Measurements from ENCODE around the gene CATSPER1. TPM values are rescaled to one million over a fixed set of nuclear protein-coding genes. Genes with fewer than 3 reads are reported as not detected.
A peak's percentile ranks its signal among the peaks of the same experiment; 100 is the strongest.

CATSPER1 gene
- 10 to 100 TPM; 17.2 to 41.1 (median 20.8) TPM for polyA plus RNA-seq

DNA sequence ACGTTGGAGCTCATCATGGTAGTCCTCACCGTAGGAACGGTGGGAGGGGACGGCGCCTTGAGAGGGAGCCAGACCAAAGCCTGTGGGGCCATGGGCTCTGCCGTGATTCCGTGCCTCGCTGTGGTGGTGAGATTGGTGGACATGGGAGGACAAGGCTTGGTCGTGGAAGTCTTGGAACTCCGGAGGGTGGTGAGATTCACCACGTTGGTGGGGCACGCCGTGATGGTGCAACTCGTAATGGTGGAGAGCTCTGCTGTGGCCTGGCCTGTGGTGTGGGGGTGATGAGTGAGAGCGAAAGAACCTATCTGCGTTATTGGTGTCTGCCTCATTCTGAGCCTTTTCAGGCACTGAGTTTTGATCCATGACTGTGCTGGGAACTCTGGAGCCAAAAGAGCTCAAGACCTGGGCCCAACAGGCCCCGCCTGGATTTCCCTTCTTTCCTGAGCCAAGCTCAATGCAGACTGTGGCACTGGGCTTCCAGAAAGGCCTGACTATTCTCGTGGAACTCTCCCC lies at the start of gene CATSPER1:
CATSPER1 (minus strand) TSS at position 463 of the 513 bp plus-strand sequence; CDS start at position 363, 100 bp downstream.
- Mint-ChIP-seq H3K27ac (peak within 1 kb of the TSS in 1 of 6 donors; percentile 64), H3K9me3 (no peaks in the 10 kb centered on the region), H3K4me1 (peaks cover 18 to 20% of the 10 kb centered on the region in 2 donors), H3K36me3 (no peaks in the 10 kb centered on the region), H3K27me3 (ENCODE audit: low read depth in 3 of 3) (peaks cover 2 to 5% (median 4%) of the 10 kb centered on the region in 3 donors), H3K4me3 (no peak within 1 kb of the TSS)
- DNase-seq = no peak

DNA sequence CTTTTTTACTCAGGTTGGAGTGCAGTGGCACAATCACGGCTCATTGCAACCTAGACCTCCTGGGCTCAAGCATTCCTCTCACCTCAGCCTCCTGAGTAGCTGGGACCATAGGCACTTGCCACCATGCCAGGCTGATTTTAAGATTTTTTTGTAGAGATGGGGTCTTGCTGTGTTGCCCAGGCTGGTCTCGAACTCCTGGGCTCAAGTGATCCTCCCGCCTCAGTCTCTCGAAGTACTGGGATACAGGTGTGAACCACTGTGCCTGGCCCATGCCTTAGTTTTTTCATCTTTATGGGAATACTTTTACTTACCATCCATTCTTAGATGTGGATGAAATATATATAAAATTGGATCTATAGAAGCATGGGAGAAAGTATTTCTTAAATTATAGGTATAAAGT lies 49.0 kb upstream of the CATSPER1 start:
- Mint-ChIP-seq H3K36me3 (peaks cover 12 to 22% (median 13%) of the 10 kb centered on the region in 3 donors), H3K9me3 (no peaks in the 10 kb centered on the region), H3K4me1 (peaks cover 55 to 74% of the 10 kb centered on the region in 2 donors), H3K27me3 (ENCODE audit: low read depth in 3 of 3) (peaks cover 3 to 9% (median 6%) of the 10 kb centered on the region in 3 donors), H3K4me3 (no peak overlapping the region), H3K27ac (no peak overlapping the region)
- no peak for DNase-seq

DNA sequence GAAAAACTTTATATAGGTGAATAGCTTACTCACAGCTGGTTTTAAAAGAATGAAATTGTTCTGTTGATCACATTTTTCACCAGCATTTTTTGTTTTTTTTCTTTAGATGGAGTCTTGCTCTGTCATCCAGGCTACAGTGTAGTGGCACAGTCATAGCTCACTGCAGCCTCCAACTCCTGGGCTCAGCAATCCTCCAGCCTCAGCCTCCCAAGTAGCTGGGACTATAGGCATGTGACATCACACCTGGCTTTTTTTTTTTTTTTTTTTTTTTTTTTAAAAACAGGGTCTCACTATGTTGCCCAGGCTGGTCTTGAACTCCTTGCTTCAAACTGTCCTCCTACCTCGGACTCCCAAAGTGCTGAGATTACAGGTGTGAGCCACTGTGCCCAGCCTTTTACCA lies 47.4 kb upstream of the CATSPER1 start:
- peaks cover 12 to 15% (median 13%) of the 10 kb centered on the region in 3 donors for H3K36me3 Mint-ChIP-seq
- no peaks in the 10 kb centered on the region for H3K9me3 Mint-ChIP-seq
- peaks cover 48 to 69% of the 10 kb centered on the region in 2 donors for H3K4me1 Mint-ChIP-seq

DNA sequence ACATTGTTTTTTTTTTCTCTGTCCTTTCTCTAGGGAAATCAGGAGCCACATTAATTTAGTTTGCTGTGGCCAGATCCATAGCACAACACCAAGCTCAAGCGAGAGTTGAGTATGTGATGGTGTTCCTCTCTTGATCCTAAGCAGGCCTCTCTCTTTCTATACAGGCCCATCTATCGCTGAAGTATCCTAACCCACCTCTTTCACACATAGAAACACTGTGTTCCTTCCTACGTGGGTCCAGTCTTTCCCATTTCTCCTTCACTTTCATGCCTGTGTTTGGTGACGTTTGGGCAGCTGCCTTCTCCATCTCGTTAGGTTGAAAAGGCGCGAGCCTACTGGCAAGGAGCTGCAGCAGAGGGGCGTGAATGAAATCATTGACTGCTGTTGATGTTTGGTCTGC lies 46.2 kb upstream of the CATSPER1 start:
- no peak for DNase-seq
- no peaks in the 10 kb centered on the region for H3K9me3 Mint-ChIP-seq
- H3K4me3 Mint-ChIP-seq = peak overlapping the region; percentile 90 to 95 (median 93)
- peaks cover 4 to 7% (median 6%) of the 10 kb centered on the region in 3 donors for H3K36me3 Mint-ChIP-seq
- H3K27me3 Mint-ChIP-seq (ENCODE audit: low read depth in 3 of 3) = peaks cover 7 to 22% (median 7%) of the 10 kb centered on the region in 3 donors
- H3K27ac Mint-ChIP-seq = peak overlapping the region; percentile 85 to 95 (median 90)
- H3K4me1 Mint-ChIP-seq = peaks cover 50 to 68% of the 10 kb centered on the region in 2 donors

More for the DNA sequence above, 47.4 kb upstream of the CATSPER1 start:
- Mint-ChIP-seq H3K27ac (peak overlapping the region in 5 of 6 donors; percentile 28 to 95 (median 63)), H3K27me3 (ENCODE audit: low read depth in 3 of 3) (peaks cover 6 to 18% (median 7%) of the 10 kb centered on the region in 3 donors), H3K4me3 (no peak overlapping the region)
- no peak for DNase-seq

DNA sequence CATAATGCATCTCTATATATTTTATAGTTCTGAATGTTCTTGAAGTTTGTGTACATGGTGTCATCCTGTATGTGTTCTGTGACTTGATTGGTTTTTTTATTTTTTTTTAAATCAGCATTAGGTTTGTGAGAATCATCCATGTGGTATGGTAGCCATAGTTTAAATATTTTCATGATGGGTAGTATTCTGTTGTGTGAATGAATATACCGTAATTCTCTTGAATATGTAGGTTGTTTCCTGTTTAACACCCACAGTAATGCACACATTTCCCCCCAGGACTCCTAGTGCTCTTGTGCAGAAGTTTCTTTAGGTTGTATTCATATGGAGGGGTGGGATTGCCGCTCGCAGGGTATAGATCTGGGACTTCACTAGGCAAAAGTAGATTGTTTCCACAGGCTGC lies 45.8 kb upstream of the CATSPER1 start:
- H3K4me1 Mint-ChIP-seq = peaks cover 52 to 65% of the 10 kb centered on the region in 2 donors
- H3K4me3 Mint-ChIP-seq = peak overlapping the region; percentile 90 to 95 (median 93)
- H3K27ac Mint-ChIP-seq = peak overlapping the region; percentile 85 to 95 (median 90)
- DNase-seq = no peak
- H3K27me3 Mint-ChIP-seq (ENCODE audit: low read depth in 3 of 3) = peaks cover 7 to 22% (median 7%) of the 10 kb centered on the region in 3 donors
- no peaks in the 10 kb centered on the region for H3K9me3 Mint-ChIP-seq
- peaks cover 4 to 12% (median 6%) of the 10 kb centered on the region in 3 donors for H3K36me3 Mint-ChIP-seq

DNA sequence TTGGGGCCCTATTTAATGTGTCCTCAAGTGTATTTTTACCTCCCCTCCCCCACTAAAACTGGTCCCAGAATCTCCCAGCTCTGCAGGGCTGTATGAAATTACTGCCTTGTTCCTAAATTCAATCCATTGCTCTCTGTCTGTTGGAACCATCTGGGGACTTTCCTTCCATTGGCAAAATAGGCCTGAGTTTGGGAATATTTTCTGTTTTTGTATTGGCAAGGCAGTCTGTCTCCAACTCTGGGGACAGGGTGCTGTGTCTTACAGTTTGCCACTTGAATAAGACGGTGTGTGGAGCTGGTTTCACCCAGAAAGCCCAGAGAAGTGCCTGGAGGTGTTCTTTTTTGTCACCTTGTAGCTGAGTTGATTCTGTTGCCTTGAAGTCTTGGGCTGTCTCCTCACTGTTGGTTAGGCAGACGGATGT lies 45.1 kb upstream of the CATSPER1 start:
- peaks cover 7 to 22% (median 7%) of the 10 kb centered on the region in 3 donors for H3K27me3 Mint-ChIP-seq (ENCODE audit: low read depth in 3 of 3)
- peak in 1 of 3 donors; percentile 12 for DNase-seq
- no peaks in the 10 kb centered on the region for H3K9me3 Mint-ChIP-seq
- H3K4me1 Mint-ChIP-seq = peaks cover 52 to 65% of the 10 kb centered on the region in 2 donors
- H3K4me3 Mint-ChIP-seq = peak overlapping the region; percentile 90 to 95 (median 93)
- peaks cover 10 to 18% (median 12%) of the 10 kb centered on the region in 3 donors for H3K36me3 Mint-ChIP-seq
- peak overlapping the region; percentile 85 to 95 (median 90) for H3K27ac Mint-ChIP-seq

DNA sequence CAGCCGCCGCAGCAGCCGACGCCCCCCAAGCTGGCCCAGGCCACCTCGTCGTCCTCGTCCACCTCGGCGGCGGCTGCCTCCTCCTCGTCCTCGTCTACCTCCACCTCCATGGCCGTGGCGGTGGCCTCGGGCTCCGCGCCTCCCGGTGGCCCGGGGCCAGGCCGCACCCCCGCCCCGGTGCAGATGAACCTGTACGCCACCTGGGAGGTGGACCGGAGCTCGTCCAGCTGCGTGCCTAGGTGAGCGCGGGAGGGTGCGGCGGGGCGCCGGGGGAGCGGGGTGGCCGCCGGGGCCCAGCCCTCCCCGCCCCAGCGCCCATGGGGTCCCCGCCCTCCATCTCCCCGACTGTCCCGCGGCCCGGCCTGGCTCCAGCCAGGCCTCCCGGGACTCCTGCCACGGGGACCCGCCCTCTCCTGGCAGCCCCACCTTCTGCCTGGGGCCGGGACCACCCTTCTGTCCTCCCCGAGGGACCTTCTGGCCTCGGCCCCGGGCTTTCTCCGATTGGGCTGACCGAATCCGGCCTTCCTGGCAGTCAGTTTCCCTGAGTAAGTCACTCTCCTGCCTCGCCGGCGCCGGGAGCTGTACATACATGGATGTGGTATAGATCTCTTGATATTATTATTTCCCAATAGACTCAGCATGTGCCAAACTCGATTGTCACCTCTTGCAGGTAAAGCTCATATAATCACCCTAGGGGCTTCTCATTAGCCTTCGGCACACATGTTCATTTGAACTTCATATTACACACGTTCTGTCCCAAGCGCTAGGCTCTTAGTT lies 44.5 kb upstream of the CATSPER1 start:
- no peak for DNase-seq
- peaks cover 14 to 24% (median 17%) of the 10 kb centered on the region in 3 donors for H3K36me3 Mint-ChIP-seq
- peak overlapping the region; percentile 85 to 95 (median 90) for H3K27ac Mint-ChIP-seq

DNA sequence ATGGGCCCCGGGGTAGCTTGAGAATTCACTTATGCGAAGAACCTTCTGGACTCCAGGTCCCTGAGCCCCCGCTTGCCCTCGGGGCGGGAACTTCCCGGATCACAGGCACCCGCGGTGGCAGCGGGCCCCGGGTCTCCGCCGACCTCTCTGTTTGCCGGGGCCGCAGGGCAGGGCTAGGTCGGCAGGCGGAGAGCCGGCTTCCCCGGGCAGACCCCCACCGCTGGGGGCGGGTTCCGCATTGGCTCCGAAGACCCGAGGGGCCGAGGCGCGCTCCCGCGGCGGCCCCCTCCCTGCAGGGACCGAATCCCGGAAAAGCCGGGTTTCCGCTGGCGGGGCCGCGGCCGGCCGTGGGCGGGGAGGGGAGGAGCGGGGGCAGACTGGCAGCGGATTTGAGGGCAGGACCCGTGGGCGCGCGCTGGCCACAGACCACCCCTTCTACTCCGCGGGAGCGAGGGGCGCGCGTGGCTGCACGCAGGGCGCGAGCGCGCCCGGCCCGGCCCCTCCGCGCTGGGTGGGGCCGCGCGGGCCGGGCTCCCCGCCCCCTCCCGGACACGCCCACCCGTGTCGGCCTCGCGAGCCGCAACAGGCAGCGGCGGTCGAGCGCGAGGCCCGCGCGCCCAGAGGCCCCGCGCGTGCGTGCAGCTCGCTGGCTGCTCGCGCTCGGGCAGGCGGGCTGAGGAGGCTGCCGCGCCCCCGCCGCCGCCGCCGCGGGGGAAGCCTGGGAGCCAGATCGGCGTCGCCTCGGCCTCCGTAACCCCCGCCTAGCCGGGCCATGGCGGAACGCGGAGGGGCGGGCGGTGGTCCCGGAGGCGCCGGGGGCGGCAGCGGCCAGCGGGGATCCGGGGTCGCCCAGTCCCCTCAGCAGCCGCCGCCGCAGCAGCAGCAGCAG lies 43.7 kb upstream of the CATSPER1 start, which contains the start of gene PACS1:
PACS1 (plus strand) TSS at position 558 of the 889 bp plus-strand sequence; CDS start at position 773, 215 bp downstream.
- Mint-ChIP-seq H3K4me1 (peaks cover 52 to 72% of the 10 kb centered on the region in 2 donors), H3K9me3 (no peaks in the 10 kb centered on the region), H3K36me3 (peaks cover 19 to 30% (median 22%) of the 10 kb centered on the region in 3 donors)

More for the DNA sequence above, 44.5 kb upstream of the CATSPER1 start:
- peak overlapping the region; percentile 90 to 95 (median 93) for H3K4me3 Mint-ChIP-seq
- H3K9me3 Mint-ChIP-seq = no peaks in the 10 kb centered on the region
- H3K4me1 Mint-ChIP-seq = peaks cover 52 to 65% of the 10 kb centered on the region in 2 donors
- H3K27me3 Mint-ChIP-seq (ENCODE audit: low read depth in 3 of 3) = peaks cover 7 to 22% (median 7%) of the 10 kb centered on the region in 3 donors

DNA sequence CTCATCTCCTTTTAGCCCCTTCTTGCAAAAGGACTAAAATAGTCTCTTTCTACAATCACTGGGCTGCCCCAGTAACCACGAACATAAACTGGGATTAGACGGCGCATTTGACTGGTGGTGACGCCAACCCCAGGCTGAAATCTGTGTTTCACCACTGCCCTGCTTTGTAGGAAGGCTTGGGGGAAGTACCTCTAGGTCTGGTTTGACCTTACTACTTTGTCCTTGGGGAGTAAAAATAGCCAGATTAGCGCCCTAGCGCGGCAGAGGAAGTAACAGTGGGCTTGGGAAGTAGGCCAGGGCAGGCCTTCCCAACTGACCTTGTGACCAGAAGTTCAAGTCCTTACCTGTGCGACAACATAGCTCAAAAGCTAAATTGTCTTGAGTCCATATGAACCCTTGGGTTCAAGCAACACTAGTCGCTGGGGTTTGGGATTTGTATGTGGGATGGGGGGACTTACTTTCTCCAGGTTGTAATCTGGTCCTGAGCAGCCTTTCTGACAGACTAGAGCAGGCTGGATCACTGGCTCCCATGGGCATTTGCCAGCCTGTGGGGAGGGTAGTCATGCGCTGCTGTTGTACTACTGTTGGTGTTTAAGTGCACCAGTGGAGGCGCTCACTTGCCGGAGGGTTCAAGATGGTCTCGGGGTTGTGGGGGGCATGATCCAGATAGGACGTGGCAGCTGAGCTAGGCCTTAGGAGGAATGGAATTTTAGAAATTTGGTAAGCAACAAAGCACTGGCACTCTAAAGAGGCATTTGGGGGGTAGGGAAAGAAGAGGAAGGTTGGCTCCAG lies 42.8 kb upstream of the CATSPER1 start:
- peaks cover 18 to 33% (median 26%) of the 10 kb centered on the region in 3 donors for H3K36me3 Mint-ChIP-seq
- H3K9me3 Mint-ChIP-seq = no peaks in the 10 kb centered on the region
- peak overlapping the region; percentile 95 to 99 (median 96) for H3K27ac Mint-ChIP-seq
- H3K27me3 Mint-ChIP-seq (ENCODE audit: low read depth in 3 of 3) = peaks cover 7 to 22% (median 9%) of the 10 kb centered on the region in 3 donors
- H3K4me3 Mint-ChIP-seq = peak overlapping the region; percentile 87 to 95 (median 92)
- peaks cover 49 to 74% of the 10 kb centered on the region in 2 donors for H3K4me1 Mint-ChIP-seq
- DNase-seq = peak in 2 of 3 donors; percentile 6 to 14

More for the DNA sequence above, 43.7 kb upstream of the CATSPER1 start, which contains the start of gene PACS1:
- Mint-ChIP-seq H3K4me3 (peak within 1 kb of the TSS; percentile 92 to 95 (median 94)), H3K27me3 (ENCODE audit: low read depth in 3 of 3) (peaks cover 7 to 22% (median 7%) of the 10 kb centered on the region in 3 donors), H3K27ac (peak within 1 kb of the TSS; percentile 95 to 99 (median 96))
- peak; percentile 90 for DNase-seq

DNA sequence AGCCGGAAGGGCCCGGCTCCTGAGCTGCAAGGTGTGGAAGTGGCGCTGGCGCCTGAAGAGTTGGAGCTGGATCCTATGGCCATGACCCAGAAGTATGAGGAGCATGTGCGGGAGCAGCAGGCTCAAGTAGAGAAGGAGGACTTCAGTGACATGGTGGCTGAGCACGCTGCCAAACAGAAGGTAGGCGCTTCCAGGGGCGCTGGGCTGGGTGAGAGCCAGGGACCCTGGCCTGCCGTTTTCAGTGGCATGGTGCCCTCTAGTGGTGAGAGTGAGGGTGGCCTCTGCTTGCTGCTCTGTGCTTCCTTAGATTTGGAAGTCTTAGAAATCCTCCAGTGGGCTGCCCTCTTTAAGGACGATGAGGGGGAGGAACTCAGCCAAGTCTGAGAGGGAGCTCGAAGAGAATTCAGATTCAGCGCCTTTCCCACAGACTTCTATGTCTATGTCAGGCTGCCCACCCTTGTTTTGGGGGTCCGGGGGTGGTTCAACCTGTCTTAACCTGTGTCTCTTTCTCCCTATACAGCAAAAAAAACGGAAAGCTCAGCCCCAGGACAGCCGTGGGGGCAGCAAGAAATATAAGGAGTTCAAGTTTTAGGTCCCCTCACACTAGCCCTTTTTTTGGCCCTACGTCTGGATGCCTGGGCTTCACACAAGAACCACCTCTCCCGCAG lies 42.0 kb upstream of the CATSPER1 start:
- H3K4me3 Mint-ChIP-seq = peak overlapping the region; percentile 35 to 95 (median 68)
- peaks cover 45 to 68% of the 10 kb centered on the region in 2 donors for H3K4me1 Mint-ChIP-seq
- no peaks in the 10 kb centered on the region for H3K9me3 Mint-ChIP-seq
- H3K36me3 Mint-ChIP-seq = peaks cover 23 to 39% (median 34%) of the 10 kb centered on the region in 3 donors
- DNase-seq = peak; percentile 68 to 74 (median 72)
- H3K27me3 Mint-ChIP-seq (ENCODE audit: low read depth in 3 of 3) = peaks cover 7 to 22% (median 10%) of the 10 kb centered on the region in 3 donors
- H3K27ac Mint-ChIP-seq = peak overlapping the region; percentile 95 to 99 (median 96)

DNA sequence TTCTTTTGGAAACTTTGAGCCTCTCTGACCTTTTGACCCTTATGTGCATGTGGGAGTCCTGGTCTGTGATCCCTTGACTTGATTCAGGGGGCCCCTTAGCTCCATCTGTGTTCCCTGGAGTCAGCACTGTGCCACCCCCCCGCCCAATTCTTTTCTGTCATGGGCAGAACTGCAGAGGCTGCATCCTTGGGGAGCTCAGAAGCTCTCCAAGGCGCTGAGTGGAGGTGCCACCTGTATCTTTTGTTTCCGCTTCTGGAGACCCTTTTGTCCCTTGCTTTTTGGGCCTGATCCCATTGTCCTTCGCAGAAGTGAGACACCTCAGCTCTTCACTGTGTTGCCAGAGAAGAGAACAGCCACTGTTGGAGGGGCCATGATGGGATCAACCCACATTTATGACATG lies 41.4 kb upstream of the CATSPER1 start:
- H3K4me1 Mint-ChIP-seq = peaks cover 38 to 62% of the 10 kb centered on the region in 2 donors
- peaks cover 30 to 46% (median 37%) of the 10 kb centered on the region in 3 donors for H3K36me3 Mint-ChIP-seq
- peaks cover 7 to 22% (median 10%) of the 10 kb centered on the region in 3 donors for H3K27me3 Mint-ChIP-seq (ENCODE audit: low read depth in 3 of 3)
- DNase-seq = no peak
- no peak overlapping the region for H3K4me3 Mint-ChIP-seq
- no peaks in the 10 kb centered on the region for H3K9me3 Mint-ChIP-seq
- H3K27ac Mint-ChIP-seq = peak overlapping the region; percentile 58 to 99 (median 96)

DNA sequence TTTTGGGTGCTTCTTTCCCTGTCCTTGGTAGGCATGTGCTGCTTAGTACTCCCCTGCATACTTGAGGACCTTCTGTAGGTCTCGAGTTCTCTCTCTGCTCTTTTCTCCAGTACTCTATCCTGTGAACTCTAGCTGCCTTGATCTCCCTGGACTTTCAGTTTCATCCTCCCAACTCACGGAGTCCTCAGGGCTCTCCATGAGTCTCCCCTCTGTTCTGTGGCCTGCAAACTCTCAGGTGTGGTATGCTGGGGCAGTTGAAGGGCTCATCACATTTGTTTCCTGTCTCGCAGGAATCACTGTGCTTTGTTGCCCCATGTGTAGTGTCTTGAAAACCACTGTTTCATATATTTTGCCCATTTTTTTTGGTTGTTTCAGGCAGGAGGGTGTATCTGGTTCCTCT lies 40.5 kb upstream of the CATSPER1 start:
- Mint-ChIP-seq H3K4me3 (no peak overlapping the region), H3K27me3 (ENCODE audit: low read depth in 3 of 3) (peaks cover 5 to 21% (median 10%) of the 10 kb centered on the region in 3 donors), H3K9me3 (no peaks in the 10 kb centered on the region), H3K4me1 (peaks cover 29 to 53% of the 10 kb centered on the region in 2 donors), H3K27ac (peak overlapping the region in 5 of 6 donors; percentile 23 to 79 (median 53)), H3K36me3 (peaks cover 32 to 48% (median 39%) of the 10 kb centered on the region in 3 donors)
- DNase-seq = no peak

Measured in immature natural killer cell (primary cell).